DMS79 (cell line): ENCODE data around the gene PPT2.

Experiments
- DNase-seq: peaks from one replicate; lab custom pipeline; 2025; lab: John Stamatoyannopoulos, UW

PPT2 gene

DNA sequence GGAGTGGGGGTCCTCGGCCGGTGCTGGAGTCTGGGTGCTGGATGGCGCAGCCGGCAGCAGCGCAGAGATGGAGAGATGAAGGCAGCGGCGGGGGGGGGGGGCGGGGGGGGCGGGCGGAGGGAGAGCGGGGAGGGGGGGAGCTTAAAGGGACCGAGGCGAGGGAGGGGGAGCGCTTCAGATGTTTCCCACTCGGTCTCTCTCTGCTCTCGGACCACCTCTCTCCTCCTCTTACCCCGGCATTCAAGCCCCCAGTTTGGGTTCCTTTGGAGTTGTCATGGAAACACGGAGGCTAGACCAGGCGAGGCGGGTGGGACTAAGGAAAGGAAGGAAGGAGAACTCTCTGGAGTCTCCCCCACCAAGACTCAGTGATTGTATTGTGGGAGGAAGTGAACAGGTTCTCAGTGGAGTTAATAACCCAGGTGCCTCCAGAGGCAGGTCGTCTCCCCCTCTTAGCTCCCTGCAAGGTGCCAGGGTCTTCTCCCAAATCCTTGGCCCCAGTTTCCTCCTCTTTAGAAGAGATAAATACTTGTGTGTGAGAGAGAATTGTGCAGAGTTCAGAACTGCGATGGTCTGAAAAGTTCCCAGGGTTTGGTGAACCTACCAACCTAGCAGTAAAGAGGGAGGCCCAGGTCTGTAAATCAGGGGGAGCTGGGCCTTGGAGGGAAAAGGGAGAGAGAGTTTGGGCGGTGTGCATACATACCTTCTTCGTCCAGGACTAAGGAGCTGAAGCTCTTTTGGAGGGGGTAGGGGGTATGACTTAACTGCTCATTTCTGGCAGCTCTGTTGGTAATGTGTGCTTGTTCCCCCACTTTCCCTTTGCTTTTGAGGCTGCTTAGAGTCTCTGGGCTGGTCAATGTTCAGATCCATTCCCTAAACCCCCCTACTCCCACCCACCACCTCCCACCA lies 1.8 kb upstream of the PPT2 start, which contains the start of gene PRRT1:
PRRT1 (minus strand) TSS at position 77 of the 906 bp plus-strand sequence. CDS start 112 bp downstream, outside the sequence.
- DNase-seq: no peak

DNA sequence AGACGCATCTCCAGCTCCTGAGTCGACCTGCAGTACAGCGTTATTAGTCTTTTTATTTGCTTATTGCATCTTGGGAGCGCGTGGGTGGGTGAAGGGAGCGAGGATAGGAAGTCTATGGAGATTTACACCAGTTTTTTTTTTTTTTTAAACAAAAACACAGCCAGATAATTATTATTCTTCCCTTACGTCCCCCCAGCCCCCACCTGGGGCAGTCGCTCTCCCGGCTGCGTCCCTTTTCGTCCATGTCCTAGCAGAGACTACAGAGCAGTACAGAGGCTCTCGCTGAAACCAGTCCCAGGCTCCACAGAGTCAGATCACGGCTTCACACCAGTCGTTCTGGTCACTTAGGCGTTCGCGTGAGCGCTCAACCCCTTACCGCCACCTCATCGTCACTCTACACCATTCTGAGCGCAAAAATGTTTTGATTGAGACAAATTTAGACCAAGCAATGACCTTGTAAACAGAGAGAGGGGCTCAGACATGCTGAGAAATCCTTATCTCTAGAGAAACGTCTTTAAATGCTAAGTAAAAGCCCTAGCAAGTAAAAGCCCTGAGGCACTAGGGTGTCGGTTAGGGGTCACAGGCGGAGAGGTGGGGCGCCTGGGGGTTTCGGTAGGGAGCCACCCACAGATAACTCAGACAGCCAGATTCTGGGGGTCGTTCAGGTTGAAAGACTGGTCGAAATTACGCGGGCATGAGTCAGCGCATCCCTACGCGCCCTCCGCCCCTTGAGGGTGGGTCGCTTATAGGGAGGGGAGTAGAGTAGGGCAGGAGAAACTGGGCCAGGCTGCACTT lies 975 bp upstream of the PPT2 start:
- peak; percentile 21 for DNase-seq

DNA sequence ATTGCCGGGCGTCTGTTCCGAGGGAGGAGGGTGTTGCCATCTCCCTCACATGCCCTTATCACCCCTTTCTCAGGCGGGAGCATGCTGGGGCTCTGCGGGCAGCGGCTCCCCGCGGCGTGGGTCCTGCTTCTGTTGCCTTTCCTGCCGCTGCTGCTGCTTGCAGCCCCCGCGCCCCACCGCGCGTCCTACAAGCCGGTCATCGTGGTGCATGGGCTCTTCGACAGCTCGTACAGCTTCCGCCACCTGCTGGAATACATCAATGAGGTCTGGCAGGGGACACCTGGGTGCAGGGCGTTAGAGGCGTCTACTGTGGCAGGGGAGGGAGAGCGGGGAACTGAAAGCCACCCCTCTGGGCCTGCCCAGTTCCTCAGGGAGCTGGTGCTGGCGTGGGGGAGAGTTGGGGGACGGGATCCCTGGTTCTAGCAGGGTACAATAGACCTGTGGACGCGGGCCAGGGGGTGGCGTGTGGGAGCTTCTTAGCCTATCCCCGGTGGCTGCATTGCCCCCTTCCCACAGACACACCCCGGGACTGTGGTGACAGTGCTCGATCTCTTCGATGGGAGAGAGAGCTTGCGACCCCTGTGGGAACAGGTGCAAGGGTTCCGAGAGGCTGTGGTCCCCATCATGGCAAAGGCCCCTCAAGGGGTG lies 697 bp downstream of the PPT2 start:
- DNase-seq: peak; percentile 47

DNA sequence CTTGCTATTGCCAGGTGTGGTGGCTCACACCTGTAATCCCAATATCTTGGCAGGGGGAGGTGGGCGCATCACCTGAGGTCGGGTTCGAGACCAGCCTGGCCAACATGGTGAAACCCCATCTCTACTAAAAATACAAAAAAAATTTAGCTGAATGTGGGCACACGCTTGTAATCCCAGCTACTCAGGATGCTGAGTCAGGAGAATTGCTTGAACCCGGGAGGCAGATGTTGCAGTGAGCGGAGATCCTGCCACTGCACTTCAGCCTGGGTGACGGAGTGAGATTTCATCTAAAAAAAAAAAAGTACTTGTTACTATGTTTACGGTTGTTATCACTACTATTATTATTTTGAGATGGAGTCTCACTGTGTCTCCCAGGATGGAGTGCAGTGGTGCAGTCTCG lies 3.0 kb downstream of the PPT2 start:
- DNase-seq: no peak

DNA sequence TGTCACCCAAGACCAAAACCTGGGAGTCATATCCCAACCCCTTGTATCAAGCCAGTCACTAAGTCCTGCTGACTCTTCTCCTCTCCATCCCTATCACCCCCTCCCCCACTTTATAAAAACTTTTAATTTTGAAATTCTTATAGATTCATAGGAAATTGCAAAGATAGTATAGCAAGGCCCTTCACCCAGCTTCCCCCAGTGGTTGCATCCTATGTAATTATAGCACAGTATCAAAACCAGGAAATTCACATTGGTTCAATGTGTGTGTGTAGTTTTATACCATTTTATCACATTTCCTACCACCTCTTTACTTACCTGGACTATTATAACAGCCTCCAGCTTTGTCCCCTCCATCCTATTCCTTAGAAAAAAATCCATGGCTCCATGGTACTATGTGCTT lies 4.1 kb downstream of the PPT2 start:
- no peak for DNase-seq

DNA sequence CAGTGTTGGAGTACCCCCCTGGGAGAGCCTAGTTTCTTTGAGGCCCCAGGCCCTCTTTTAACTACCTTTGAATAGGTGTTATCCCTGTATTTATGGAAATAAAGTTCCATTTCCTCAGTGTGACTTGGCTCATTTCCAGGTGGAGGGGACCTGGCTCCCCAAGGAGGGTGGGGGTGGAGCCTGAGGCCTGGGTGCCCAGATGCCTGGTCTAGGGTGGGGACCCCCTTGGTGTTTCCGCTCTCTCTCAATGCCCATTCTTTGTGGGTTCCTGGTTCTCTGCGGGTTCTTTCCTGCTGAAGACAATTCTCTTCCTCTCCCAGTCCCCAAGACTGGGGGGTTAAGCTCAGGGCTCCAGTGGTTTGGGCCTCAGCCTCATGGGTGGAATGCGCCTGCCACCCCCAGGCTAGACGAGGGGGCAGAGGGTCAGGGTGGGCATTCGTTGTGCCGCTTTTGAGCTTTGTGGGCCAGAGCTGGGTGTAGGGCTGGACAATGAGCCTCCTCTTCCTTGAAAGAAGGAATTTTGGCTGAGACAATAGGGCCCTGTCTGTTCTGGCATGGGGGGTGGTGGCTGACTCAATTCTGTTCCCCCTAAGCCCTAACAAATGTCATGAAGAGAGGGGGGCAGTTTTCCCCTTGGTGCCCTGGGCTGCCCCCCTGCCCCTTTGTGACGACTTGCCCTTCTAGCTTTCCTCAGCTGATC lies 9.8 kb downstream of the PPT2 start:
- DNase-seq: no peak

- DNase-seq: no peak
These were observed 10.4 kb downstream of the PPT2 start, which contains the start of gene EGFL8 for GRCh38 chr6:32164295-32164694. Gene EGFL8 (plus strand): TSS chr6:32164595. CDS start chr6:32166166, 1,571 bp downstream.

DNA sequence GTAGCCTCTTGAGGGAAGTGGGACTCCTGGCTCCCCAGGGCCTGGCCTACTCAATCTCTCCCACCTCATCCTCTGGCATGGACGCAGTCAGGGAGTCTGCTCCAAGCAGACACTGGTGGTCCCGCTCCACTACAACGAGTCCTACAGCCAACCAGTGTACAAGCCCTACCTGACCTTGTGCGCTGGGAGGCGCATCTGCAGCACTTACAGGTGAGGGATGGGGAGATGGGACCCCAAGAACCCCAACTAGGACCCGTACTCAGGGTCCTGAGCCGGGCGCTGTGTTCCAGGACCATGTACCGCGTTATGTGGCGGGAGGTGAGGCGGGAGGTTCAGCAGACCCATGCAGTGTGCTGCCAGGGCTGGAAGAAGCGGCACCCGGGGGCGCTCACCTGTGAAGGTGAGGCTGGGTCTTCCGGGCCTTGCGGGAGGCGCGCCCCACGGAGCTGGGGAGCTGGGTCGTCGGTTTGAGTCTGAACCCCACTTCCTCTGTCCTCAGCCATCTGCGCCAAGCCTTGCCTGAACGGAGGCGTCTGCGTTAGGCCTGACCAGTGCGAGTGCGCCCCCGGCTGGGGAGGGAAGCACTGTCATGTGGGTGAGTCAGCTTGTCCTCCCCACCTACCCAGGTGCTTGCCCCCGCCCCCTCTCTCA lies 12.6 kb downstream of the PPT2 start:
- DNase-seq: no peak

DNA sequence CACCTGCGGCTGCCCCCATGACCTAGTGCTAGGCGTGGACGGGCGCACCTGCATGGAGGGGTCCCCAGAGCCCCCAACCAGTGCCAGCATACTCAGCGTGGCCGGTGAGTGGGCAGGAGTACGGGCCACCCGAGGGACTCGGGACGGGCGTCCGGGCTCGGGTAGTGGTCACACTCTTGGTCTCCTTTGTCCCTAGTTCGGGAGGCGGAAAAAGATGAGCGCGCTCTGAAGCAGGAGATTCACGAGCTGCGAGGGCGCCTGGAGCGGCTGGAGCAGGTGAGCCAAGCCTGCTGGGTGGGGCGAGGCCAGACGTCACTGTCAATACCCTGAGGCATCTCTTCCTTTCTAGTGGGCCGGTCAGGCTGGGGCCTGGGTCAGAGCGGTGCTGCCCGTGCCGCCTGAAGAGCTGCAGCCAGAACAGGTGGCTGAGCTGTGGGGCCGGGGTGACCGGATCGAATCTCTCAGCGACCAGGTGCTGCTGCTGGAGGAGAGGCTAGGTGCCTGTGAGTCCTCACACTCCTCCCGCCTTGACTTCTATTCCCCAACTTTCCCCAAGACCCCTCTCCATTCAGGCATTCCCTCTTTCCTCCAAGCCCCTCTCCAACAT lies 13.3 kb downstream of the PPT2 start:
- no peak for DNase-seq

DNA sequence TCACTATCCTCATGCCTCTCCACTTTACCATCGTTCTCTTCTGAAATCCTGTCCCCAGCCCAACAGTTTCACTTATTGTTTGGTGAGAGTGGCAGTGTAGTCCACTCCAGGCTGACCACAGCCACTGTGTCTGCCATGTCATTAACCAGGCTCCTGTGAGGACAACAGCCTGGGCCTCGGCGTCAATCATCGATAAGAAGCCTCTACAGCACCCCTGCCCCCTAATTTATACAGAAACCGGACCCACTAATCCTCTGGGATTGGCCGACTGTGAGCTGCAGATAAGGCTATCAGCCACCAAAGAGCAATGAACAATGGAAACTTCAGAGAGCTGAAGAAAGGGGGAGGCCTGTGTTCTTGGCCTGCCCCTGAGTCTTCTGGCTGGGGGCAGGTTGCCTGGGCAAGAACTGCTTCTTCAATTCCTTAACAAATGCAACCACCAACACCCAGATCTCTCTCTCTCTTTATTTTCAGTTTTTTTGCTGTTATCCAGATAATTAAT lies 13.9 kb downstream of the PPT2 start:
- no peak for DNase-seq

DNA sequence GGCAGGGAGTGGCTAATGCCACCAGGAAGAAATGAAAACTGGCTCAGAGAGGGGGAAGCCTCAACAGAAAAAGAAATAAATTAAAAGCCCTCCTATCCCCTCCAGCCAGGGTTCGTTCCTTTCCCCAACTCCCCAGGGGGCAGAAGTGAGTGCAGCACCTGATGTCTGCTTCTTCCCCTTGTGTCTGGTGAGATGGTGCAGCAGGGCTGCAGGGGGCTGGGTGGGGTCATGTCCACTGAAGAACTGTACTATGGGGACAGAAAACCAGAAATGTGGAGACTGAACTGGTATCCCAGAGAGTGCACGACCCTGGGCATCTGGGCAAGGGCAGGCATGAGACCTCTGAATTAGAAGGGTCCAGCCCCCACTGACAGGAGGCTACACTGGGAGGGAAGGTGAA lies 14.4 kb downstream of the PPT2 start:
- no peak for DNase-seq

DNA sequence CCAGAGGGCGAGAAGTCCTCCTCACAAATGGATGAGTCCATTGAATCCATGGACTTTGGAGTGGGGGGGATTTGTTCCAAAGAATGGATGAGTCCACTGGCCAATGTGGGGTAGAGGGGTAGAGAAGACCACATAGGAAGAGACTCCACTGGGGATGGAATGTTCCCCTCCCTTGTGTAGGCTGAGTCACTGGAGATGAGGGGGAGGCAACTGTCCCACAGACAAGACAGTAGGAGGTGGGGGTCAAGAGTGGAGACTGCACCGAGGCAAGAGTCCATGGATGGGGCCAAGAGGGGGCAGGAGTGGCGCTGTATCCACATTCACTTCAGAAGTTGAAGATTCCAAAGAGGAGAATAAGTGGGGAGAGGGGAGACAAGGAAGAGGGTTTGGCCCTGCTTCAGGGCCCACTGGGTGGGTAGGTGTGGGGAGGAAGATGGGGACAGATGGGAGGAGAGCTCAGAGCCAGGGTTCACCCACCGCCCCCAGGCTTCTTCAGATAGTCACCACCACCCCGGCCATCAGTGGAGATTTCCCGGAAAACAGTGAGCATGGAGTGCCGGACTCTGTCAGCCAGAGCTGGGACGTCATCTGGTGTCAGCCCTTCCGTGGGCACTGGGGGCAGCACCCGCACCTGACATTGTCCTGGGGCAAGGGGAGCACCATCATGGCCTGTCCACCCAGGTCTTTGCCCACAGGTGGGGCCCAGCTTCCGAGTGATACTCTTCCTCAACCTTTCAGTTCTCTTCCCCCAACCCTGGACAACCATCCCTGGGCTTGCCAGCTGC lies 15.1 kb downstream of the PPT2 start:
- DNase-seq: no peak

DNA sequence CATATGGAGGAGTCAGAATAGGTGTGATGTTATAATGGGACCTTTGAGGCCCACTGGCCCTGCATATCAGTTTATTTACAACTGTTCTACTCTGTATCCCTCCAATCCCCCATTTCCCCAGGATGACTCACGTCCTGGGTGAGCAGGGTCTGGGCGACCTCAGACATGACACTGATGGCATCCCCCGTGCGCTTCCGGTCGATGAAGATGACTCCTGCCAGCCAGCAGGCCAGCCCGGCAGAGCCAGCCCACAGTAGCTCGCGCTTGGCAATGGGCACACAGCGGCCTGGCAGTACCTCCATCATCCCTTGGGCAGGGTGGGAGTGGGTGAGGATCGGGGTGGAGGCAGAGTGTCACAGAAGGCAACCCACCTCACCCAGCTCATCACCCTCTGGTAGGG lies 16.4 kb downstream of the PPT2 start:
- no peak for DNase-seq

- DNase-seq: no peak
These were observed 17.3 kb downstream of the PPT2 start for GRCh38 chr6:32171234-32171633.

DNA sequence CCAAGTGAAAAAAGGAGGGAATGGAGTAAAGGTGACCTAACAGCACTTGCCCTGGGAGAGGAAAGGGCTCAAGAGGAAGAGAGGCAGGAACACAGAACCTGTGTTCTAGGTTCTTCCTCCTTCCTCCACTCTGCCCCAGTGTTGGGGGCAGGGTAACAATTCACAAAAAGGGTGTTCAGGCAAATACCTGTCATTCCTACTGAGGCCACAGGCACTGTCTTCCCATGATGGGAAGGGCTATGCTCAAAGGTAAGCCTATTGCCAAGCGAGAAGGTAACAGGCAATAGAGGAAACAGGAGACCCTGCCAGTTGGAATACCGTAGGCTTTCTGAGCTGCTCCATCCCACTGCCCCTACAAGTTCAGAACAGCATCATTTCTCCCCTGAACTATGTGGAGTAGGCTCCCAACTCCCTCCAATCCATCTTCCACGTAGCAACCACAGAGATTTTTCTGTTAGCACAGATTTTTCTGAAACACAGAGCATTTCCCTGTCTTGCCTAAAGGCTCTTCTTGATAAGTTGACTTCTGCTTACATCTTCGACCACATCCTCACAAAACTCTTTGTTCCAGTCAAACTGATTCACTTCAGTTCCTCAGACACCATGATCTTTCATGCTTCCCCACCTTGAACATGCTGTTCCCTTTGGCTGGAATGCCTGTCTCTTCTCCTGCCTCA lies 19.2 kb downstream of the PPT2 start:
- no peak for DNase-seq

DNA sequence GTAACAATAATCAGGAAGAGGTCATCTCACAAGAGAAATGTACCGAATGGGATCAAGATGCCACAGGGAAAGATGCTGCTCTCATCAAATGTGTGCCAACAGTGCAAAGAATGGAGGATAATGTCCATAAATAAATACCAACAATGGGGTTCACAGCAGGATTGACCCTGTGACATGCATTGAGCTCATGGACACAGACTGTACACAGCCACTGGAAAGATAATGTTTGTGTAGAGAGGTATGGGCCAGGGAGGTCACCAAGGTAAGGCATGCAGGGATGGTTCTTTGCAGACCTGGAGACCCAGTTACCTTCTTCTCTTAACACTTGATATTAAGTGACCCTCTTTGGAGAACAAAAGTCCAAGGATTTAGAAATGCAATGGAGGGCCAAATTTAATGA lies 20.5 kb downstream of the PPT2 start:
- no peak for DNase-seq

DNA sequence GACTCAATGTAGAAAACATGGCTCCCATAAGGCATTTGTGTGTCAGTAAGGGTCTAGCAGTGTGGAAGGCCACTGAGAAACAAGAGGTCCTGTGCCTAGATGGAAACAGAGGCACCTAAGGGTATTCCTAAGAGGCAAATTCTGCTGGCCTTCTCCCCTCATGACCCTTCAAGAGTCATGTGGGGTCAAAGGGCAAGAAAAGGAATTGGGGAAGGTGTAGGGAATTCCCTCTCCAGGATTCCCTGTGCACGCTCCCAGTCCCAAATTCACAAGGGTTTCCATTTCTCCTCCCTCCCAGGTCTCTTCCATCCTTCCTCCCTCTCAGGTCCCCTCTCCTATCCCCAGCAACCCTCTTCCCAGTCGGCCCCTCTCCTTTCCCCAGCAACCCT lies 21.4 kb downstream of the PPT2 start:
- DNase-seq: no peak

- peak; percentile 90 for DNase-seq
These were observed 22.0 kb downstream of the PPT2 start, which contains the start of gene AGPAT1 for GRCh38 chr6:32175711-32176475. Gene AGPAT1 (minus strand): TSS chr6:32176084. CDS start chr6:32171496, 4,588 bp downstream.
